Panc1 (cell line): Measurements from ENCODE around the gene TOP1. TPM values are rescaled to one million over a fixed set of nuclear protein-coding genes. Genes with fewer than 3 reads are reported as not detected.
A peak's percentile ranks its signal among the peaks of the same experiment; 100 is the strongest.

Source experiments
- ATAC-seq: fragments of 200-7000 bp; cut with Tn5 transposase; 2 replicates; pipeline ENCODE4 v1.9.1; 2020; ENCODE audit warnings: mild to moderate bottlenecking, moderate library complexity
- BruUV-seq: library from RNA; stranded (reverse); fragments of 400-500 nt; replicated peaks from 2 replicates; lab custom pipeline; 2021; lab: Mats Ljungman, UMichigan
- CTCF ChIA-PET: fragments of 300-600 bp; sonication (Branson Sonifier 250); formaldehyde crosslinking; loops from one replicate; lab custom pipeline; 2022; ENCODE audit warnings: antibody characterized with exemption; lab: Charles Lee
- POLR2A ChIA-PET: fragments of 300-600 bp; sonication (Branson Sonifier 250); formaldehyde crosslinking; loops from one replicate; lab custom pipeline; 2022; ENCODE audit warnings: antibody characterized with exemption; lab: Charles Lee
- DNase-seq: peaks from one replicate; pipeline ENCODE4 v3.0.0-alpha.2; 2010; ENCODE audit warnings: low read depth, low spot score
- H3K27ac ChIP-seq: 2 replicates; pipeline ENCODE4 v1.5.1; 2011; ENCODE audit warnings: mild to moderate bottlenecking, low read length, inconsistent platforms
- H3K27me3 ChIP-seq: fragments of 200-500 bp; sonication (Bioruptor generic); 2 replicates; pipeline ENCODE4 v1.6.0; 2014; ENCODE audit warnings: low read length, inconsistent platforms; ENCODE audit not compliant: control insufficient read depth, insufficient read depth
- H3K36me3 ChIP-seq: fragments of 200-500 bp; sonication (Bioruptor generic); 2 replicates; pipeline ENCODE4 v1.5.1; 2014; ENCODE audit warnings: inconsistent platforms, mild to moderate bottlenecking, low read length, moderate library complexity; ENCODE audit not compliant: control insufficient read depth, insufficient read depth
- H3K4me1 ChIP-seq: 2 replicates; pipeline ENCODE4 v1.5.1; 2011; ENCODE audit warnings: inconsistent platforms, mild to moderate bottlenecking, low read length, moderate library complexity; ENCODE audit not compliant: control insufficient read depth, insufficient read depth
- H3K4me3 ChIP-seq, 2 experiments: 2 replicates each; pipeline ENCODE4 v1.5.1; 2011 to 2012; ENCODE audit warnings: low read depth in 2 of 2, low read length in 2 of 2, mild to moderate bottlenecking in 2 of 2, inconsistent platforms in 1 of 2, moderate library complexity in 1 of 2
- H3K9me3 ChIP-seq: fragments of 200-500 bp; sonication (Bioruptor generic); 2 replicates; pipeline ENCODE4 v1.5.1; 2014; ENCODE audit warnings: low read depth, mild to moderate bottlenecking, inconsistent platforms, low read length, moderate library complexity; ENCODE audit not compliant: control insufficient read depth, insufficient read depth
- POLR2AphosphoS5 ChIP-seq: IDR thresholded peaks from 2 replicates; pipeline ENCODE4 v1.6.1; 2012; ENCODE audit warnings: mild to moderate bottlenecking, low read depth, low read length, moderate library complexity
- SIN3A ChIP-seq: IDR thresholded peaks from 2 replicates; pipeline ENCODE4 v1.6.1; 2012; ENCODE audit warnings: low read depth, mild to moderate bottlenecking, low read length, moderate library complexity, borderline replicate concordance; ENCODE audit not compliant: insufficient read depth
- TCF7L2 ChIP-seq: IDR thresholded peaks from 2 replicates; pipeline ENCODE4 v1.6.1; 2011; ENCODE audit warnings: mild to moderate bottlenecking, low read depth, low read length, inconsistent platforms
- in situ Hi-C: cut with HindIII; loops from 2 replicates; pipeline ENCODE4 v1.10.0; 2016; ENCODE audit warnings: low sequenced_read_pairs, low pct_unique_long_range_greater_than_20kb
- intact Hi-C: fragments of 100-400 bp; cut with micrococcal nuclease; formaldehyde crosslinking; loops from one replicate; pipeline ENCODE4 v1.10.0; 2022; ENCODE audit not compliant: unreplicated experiment
- total RNA-seq: library from RNA; stranded (reverse); gene quantifications from one replicate; pipeline ENCODE4 v1.2.1, GENCODE V29; 2021; ENCODE audit not compliant: unreplicated experiment
- TF ChIP-seq, protein P1 (sequence below), 2 experiments: IDR thresholded peaks; 2 replicates each; pipeline ENCODE4 v1.6.1; 2011 to 2012; ENCODE audit warnings: low read depth in 2 of 2, control low read depth in 1 of 2, low read length in 1 of 2, mild to moderate bottlenecking in 1 of 2, moderate library complexity in 1 of 2; ENCODE audit not compliant: insufficient read depth in 1 of 2
- TF ChIP-seq, protein P2 (sequence below): fragments of 450-650 bp; IDR thresholded peaks from 2 replicates; pipeline ENCODE4 v1.5.1; 2017; ENCODE audit warnings: mild to moderate bottlenecking

TOP1 gene
- total RNA-seq, 1 experiment from 2014 or later: 65.2 TPM

DNA sequence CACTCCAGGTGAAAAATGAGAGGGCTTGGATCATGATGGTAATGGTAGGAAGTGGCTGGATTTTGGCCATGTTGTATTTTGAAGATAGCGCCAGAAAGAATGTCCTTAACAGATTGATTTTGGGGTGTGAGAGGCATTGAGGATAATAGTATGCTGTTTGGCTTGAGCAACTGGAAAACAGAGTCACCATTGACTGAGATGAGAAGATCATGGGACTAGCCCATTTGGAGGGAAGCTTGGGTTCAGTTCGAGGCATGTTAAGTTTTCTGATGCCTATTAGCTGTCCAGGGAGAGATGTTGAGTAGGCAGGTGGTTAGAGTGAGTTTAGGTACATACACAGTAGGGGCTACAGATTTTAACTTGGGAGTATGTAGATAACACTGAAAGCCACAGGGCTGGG lies 132.1 kb downstream of the TOP1 start:
- in situ Hi-C loops: no loop called here
- H3K36me3 ChIP-seq: no peaks in the 10 kb centered on the region
- TF ChIP-seq TCF7L2 (no peak), POLR2AphosphoS5 (no peak), SIN3A (no peak)
- TF ChIP-seq, protein P1, sequence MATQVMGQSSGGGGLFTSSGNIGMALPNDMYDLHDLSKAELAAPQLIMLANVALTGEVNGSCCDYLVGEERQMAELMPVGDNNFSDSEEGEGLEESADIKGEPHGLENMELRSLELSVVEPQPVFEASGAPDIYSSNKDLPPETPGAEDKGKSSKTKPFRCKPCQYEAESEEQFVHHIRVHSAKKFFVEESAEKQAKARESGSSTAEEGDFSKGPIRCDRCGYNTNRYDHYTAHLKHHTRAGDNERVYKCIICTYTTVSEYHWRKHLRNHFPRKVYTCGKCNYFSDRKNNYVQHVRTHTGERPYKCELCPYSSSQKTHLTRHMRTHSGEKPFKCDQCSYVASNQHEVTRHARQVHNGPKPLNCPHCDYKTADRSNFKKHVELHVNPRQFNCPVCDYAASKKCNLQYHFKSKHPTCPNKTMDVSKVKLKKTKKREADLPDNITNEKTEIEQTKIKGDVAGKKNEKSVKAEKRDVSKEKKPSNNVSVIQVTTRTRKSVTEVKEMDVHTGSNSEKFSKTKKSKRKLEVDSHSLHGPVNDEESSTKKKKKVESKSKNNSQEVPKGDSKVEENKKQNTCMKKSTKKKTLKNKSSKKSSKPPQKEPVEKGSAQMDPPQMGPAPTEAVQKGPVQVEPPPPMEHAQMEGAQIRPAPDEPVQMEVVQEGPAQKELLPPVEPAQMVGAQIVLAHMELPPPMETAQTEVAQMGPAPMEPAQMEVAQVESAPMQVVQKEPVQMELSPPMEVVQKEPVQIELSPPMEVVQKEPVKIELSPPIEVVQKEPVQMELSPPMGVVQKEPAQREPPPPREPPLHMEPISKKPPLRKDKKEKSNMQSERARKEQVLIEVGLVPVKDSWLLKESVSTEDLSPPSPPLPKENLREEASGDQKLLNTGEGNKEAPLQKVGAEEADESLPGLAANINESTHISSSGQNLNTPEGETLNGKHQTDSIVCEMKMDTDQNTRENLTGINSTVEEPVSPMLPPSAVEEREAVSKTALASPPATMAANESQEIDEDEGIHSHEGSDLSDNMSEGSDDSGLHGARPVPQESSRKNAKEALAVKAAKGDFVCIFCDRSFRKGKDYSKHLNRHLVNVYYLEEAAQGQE (IDR thresholded peaks at IDR 0.05; ENCODE audit: insufficient read depth in 1 of 2, low read depth in 2 of 2, low read length in 1 of 2): no peak
- TF ChIP-seq, protein P2, sequence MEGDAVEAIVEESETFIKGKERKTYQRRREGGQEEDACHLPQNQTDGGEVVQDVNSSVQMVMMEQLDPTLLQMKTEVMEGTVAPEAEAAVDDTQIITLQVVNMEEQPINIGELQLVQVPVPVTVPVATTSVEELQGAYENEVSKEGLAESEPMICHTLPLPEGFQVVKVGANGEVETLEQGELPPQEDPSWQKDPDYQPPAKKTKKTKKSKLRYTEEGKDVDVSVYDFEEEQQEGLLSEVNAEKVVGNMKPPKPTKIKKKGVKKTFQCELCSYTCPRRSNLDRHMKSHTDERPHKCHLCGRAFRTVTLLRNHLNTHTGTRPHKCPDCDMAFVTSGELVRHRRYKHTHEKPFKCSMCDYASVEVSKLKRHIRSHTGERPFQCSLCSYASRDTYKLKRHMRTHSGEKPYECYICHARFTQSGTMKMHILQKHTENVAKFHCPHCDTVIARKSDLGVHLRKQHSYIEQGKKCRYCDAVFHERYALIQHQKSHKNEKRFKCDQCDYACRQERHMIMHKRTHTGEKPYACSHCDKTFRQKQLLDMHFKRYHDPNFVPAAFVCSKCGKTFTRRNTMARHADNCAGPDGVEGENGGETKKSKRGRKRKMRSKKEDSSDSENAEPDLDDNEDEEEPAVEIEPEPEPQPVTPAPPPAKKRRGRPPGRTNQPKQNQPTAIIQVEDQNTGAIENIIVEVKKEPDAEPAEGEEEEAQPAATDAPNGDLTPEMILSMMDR: no peak
- no peak overlapping the region for H3K4me3 ChIP-seq
- H3K27me3 ChIP-seq: no peaks in the 10 kb centered on the region
- ChIA-PET POLR2A (no interaction called here), CTCF (no interaction called here)
- DNase-seq (no peak), ATAC-seq (no peak)
- BruUV-seq: no TSS peak
- H3K9me3 ChIP-seq: no peaks in the 10 kb centered on the region
- intact Hi-C loops: no loop called here
- no peak overlapping the region for H3K27ac ChIP-seq
- no peaks in the 10 kb centered on the region for H3K4me1 ChIP-seq

DNA sequence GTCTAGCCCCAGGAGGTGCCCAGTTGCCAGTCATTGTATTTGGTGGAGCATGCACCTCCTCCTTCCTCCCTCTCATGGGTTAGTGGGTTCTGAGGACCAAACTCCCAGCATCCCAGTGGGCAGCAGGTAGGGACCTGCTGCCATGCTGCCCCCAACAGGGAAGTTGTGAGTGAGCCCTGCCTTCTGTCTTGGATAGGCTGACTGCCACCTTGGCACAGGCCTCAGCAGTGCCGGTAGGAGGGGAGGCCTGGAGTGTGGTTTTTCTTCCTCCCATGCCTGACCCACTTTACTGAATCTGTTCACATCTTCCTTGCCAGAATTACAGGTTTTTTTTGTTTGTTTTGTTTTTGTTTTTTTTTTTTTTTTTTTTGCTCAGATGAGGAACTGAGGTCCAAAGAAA lies 133.3 kb downstream of the TOP1 start:
- H3K4me3 ChIP-seq: no peak overlapping the region
- H3K27ac ChIP-seq: no peak overlapping the region
- H3K36me3 ChIP-seq: no peaks in the 10 kb centered on the region; the same call in 1 of the 2 replicates
- in situ Hi-C loops: no loop called here
- no peaks in the 10 kb centered on the region for H3K27me3 ChIP-seq
- intact Hi-C loops: no loop called here
- no peaks in the 10 kb centered on the region for H3K4me1 ChIP-seq
- H3K9me3 ChIP-seq: no peaks in the 10 kb centered on the region
- TF ChIP-seq POLR2AphosphoS5: no peak
- TF ChIP-seq TCF7L2: no peak
- TF ChIP-seq, protein P2: no peak
- no peak for TF ChIP-seq SIN3A
- TF ChIP-seq, protein P1 (IDR thresholded peaks at IDR 0.05; ENCODE audit: insufficient read depth in 1 of 2, low read depth in 2 of 2, low read length in 1 of 2): no peak
- CTCF ChIA-PET: interaction anchor here (0.6 kb wide), 1 partner anchor 31 kb away, joined by 6 read pairs; no protein-coding TSS in a partner anchor
- ATAC-seq (0 out of 2 replicates have a peak, but pooled peaks have one; percentile 33), DNase-seq (no peak)
- POLR2A ChIA-PET: no interaction called here
- BruUV-seq: no TSS peak
